Measurements from ENCODE around the gene FOXL3.
"Not testable (repeated sequence)": the region's sequence is repeated elsewhere in the genome, so short reads cannot be mapped to it uniquely, and the experiment has no call there.

FOXL3 gene
- 0 reads per million in 2 donors for total RNA-seq

GRCh38 chr7:289756-290553, at the start of gene FOXL3:
Gene FOXL3, plus strand, starts transcription at chr7:290170. Its CDS starts 0 bp downstream, at chr7:290170.
- no peak for DNase-seq

GRCh38 chr7:240887-241421, 49.0 kb upstream of the FOXL3 start:
- DNase-seq: no peak

- no peak for DNase-seq
Observed at GRCh38 chr7:241513-241912, 48.5 kb upstream of the FOXL3 start.

GRCh38 chr7:242826-243579, 47.0 kb upstream of the FOXL3 start:
- not testable (repeated sequence) for DNase-seq

GRCh38 chr7:243580-243978, 46.4 kb upstream of the FOXL3 start:
- not testable (repeated sequence) for DNase-seq

GRCh38 chr7:244974-245373, 45.0 kb upstream of the FOXL3 start:
- no peak for DNase-seq

- DNase-seq: no peak
Observed at GRCh38 chr7:245574-246295, 44.2 kb upstream of the FOXL3 start.

- DNase-seq: no peak
Observed at GRCh38 chr7:246451-246850, 43.5 kb upstream of the FOXL3 start.

- no peak for DNase-seq
Observed at GRCh38 chr7:247181-247580, 42.8 kb upstream of the FOXL3 start.

- no peak for DNase-seq
Observed at GRCh38 chr7:247636-248035, 42.3 kb upstream of the FOXL3 start.

GRCh38 chr7:248732-249435, 41.1 kb upstream of the FOXL3 start:
- no peak for DNase-seq

- DNase-seq: no peak
Observed at GRCh38 chr7:249989-250388, 40.0 kb upstream of the FOXL3 start.

GRCh38 chr7:250523-250922, 39.4 kb upstream of the FOXL3 start:
- DNase-seq: no peak

GRCh38 chr7:251005-251404, 39.0 kb upstream of the FOXL3 start:
- DNase-seq: no peak

GRCh38 chr7:251446-252175, 38.4 kb upstream of the FOXL3 start:
- no peak for DNase-seq

GRCh38 chr7:252216-252965, 37.6 kb upstream of the FOXL3 start:
- no peak for DNase-seq

- DNase-seq: no peak
Observed at GRCh38 chr7:252981-253380, 37.0 kb upstream of the FOXL3 start.

- no peak for DNase-seq
Observed at GRCh38 chr7:253581-254336, 36.2 kb upstream of the FOXL3 start.

- no peak for DNase-seq
Observed at GRCh38 chr7:254337-255037, 35.5 kb upstream of the FOXL3 start.

- no peak for DNase-seq
Observed at GRCh38 chr7:255038-255435, 34.9 kb upstream of the FOXL3 start.

Data from T-helper 2 cell (primary cell).